Metanephros (tissue), 2 donors: ENCODE measurements around the gene ALOX12B. TPM values are rescaled to one million over a fixed set of nuclear protein-coding genes. Genes with fewer than 3 reads are reported as not detected.

Experiments used
- small RNA-seq: library from RNA; depleted of rRNA; stranded (forward); fragments of <200 nt; gene quantifications from one replicate; pipeline ENCODE3, GENCODE V24; 2014; ENCODE audit warnings: low replicate concordance
- total RNA-seq: library from RNA; depleted of rRNA; stranded (reverse); fragments of >200 nt; gene quantifications from one replicate; pipeline ENCODE4 v1.2.3, GENCODE V29; 2014

The ALOX12B gene
- 0.41 TPM for total RNA-seq

GRCh38 chr17:8087075-8087951 lies at the start of gene ALOX12B:
Gene ALOX12B, minus strand, starts transcription at chr17:8087716. Its CDS starts 274 bp downstream, at chr17:8087442.

DNA sequence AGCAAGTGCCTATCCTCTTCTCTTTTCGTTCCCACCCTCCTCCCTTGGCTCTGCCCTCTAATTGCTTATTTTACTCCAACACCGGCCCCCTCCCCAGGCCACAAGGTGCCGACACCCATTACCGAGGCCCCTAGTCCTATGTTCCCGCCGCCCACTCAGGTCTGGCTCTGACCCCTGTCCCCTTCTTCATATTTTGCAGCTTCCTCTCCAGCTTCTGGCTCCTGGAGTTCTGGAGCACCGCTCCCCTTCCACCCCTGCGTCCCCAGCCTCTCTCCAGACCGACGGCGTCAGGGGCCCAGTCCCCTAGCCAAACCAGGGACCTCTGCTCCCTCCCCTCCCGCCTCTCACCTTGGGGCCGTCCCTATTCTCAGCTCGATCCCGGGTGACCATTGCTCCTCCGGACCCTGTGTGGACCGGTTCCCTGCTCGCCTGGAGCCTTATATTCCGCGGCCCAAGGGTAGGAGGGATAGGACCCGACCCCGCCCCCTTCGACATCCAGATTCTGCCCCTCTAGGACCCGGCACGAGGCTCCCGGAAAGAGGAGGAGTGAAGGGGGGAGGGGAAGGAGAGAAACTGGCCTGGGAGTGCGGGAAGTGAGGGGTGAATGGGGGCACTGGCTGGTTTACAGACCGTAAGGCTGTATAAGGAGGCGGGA lies 36.3 kb upstream of the ALOX12B start, which contains the start of gene HES7:
Gene HES7 (minus strand): TSS at position 412 of the 655 bp plus-strand sequence. CDS start 22 bp downstream, at position 390.

DNA sequence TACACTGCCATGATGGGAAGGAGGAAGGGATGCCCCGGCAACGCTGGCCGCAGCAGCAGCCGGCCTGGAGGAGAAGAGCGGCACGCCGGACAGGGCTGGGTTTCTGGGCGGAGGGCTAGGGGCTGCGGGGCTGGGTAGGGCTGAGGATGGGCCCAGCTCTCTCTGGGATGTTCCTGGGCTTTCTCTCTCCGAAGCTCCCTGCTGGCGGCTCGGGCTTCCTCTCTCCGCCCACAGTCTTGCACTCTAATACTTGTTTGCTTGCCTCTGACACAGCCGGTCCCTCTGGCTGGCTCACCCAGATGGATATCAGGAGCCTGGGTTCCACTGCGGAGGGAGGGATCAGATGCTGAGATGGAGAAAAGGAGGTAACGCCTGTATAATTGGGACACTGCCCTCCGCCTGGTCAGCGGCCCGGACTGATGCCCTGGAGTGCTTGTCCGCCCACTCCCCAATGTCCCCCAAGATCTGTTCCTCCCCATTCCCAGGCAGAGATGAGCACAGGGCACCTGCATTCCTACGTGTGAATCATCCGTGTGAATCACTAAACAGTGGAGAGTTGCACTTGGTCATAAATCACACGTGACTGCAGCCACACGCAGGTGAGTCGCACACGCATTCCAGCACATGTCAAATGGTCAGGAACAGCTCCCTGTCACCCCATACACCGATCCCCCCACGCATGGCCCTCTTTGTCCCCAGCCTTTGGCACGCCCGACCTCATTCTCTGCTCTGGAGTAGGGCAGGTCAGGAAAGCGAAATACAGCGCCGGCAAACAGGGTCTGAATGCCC lies 30.7 kb upstream of the ALOX12B start, which contains the start of gene ALOXE3:
Gene ALOXE3 (minus strand): TSS at position 535 of the 789 bp plus-strand sequence. CDS start 524 bp downstream, at position 11.

DNA sequence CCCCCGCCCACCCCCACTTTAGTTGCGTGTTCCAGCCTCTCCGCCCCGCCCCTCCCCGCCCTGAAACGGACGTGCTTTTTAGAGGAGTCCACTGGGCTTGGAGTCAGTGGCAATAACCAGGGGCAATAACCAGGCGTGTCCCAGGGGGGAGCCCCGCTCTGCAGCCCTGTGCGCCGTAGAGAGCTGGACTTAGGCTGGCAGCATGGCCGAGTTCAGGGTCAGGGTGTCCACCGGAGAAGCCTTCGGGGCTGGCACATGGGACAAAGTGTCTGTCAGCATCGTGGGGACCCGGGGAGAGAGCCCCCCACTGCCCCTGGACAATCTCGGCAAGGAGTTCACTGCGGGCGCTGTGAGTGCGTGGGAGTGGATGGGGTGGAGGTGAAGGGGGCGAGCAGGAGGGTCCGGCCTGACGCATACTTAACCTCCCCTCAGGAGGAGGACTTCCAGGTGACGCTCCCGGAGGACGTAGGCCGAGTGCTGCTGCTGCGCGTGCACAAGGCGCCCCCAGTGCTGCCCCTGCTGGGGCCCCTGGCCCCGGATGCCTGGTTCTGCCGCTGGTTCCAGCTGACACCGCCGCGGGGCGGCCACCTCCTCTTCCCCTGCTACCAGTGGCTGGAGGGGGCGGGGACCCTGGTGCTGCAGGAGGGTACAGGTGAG lies 48.4 kb downstream of the ALOX12B start, which contains the start of gene ALOX15B:
Gene ALOX15B (plus strand): TSS at position 106 of the 657 bp plus-strand sequence. CDS start 97 bp downstream, at position 203.

Small RNA genes lying within 50 kb of the gene (small RNA-seq; reads per million reads assigned to genes)
- not detected for gene MIR4314

Other genes with a start within 250 kb of the ALOX12B start
- 21.1 TPM for gene TMEM88, start 232.7 kb downstream of the ALOX12B start, total RNA-seq
- gene NAA38, start 230.2 kb downstream of the ALOX12B start, total RNA-seq = 139 TPM
- gene CYB5D1, start 229.7 kb downstream of the ALOX12B start, total RNA-seq = 17.4 TPM
- gene CHD3, start 198.9 kb downstream of the ALOX12B start, total RNA-seq = 136 TPM
- 7.0 TPM for gene RNF227, start 171.4 kb downstream of the ALOX12B start, total RNA-seq
- 4.1 TPM for gene KCNAB3, start 157.9 kb downstream of the ALOX12B start, total RNA-seq
- gene TRAPPC1, start 155.8 kb downstream of the ALOX12B start, total RNA-seq = 30.5 TPM
- 36.7 TPM for gene CNTROB, start 155.5 kb downstream of the ALOX12B start, total RNA-seq
- 0.23 TPM for gene GUCY2D, start 85.1 kb downstream of the ALOX12B start, total RNA-seq
- 0.99 TPM for gene ALOX15B, start 48.7 kb downstream of the ALOX12B start, total RNA-seq
- gene ALOXE3, start 30.8 kb upstream of the ALOX12B start, total RNA-seq = not detected
- gene HES7, start 36.4 kb upstream of the ALOX12B start, total RNA-seq = not detected
- gene PER1, start 64.7 kb upstream of the ALOX12B start, total RNA-seq = 99.8 TPM
- gene VAMP2, start 75.2 kb upstream of the ALOX12B start, total RNA-seq = 45.4 TPM
- 31.2 TPM for gene TMEM107, start 88.7 kb upstream of the ALOX12B start, total RNA-seq
- gene BORCS6, start 102.5 kb upstream of the ALOX12B start, total RNA-seq = 9.8 TPM
- gene AURKB, start 122.9 kb upstream of the ALOX12B start, total RNA-seq = 23.1 TPM
- 18.3 TPM for gene CTC1, start 160.3 kb upstream of the ALOX12B start, total RNA-seq
- 44.3 TPM for gene PFAS, start 161.6 kb upstream of the ALOX12B start, total RNA-seq
- gene RANGRF, start 201.0 kb upstream of the ALOX12B start, total RNA-seq = 13.3 TPM
- gene SLC25A35, start 207.7 kb upstream of the ALOX12B start, total RNA-seq = 4.8 TPM
- gene ARHGEF15, start 222.5 kb upstream of the ALOX12B start, total RNA-seq = 10.9 TPM